Measurements from ENCODE around the gene GRID2. TPM values are rescaled to one million over a fixed set of nuclear protein-coding genes. Genes with fewer than 3 reads are reported as not detected.

Gene GRID2
- total and polyA plus RNA-seq, 8 donors, result 0.39 TPM; not detected in 7

DNA sequence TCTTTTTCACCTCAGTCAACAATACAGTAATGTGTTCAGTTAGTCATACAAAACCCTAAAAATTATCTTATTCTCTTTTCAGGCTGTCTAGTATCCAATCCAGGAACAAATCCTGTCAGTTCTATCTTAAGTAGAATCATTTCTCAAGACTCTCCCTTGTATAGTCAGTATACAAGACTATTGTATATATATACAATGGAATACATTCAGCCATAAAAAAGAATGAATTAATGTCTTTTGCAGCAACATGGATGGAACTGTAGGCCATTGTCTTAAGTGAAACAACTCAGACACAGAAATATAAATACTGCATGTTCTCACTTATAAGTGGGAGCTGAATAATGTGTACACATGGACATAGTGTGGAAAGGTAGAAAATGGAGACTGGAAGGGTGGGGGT is 1023.6 kb downstream of the GRID2 start:
- no peak overlapping the region for H3K27ac ChIP-seq
- intact Hi-C loops (cut with DNase I), result no loop called here
- no peaks in the 10 kb centered on the region for H3K27me3 ChIP-seq
- no peaks in the 10 kb centered on the region for H3K4me1 ChIP-seq
- ATAC-seq (no peak), FAIRE-seq (no peak), DNase-seq (no peak)
- no peak overlapping the region for H3K4me3 ChIP-seq
- no peaks in the 10 kb centered on the region for H3K36me3 ChIP-seq
- no peaks in the 10 kb centered on the region for H3K9me3 ChIP-seq
- TF ChIP-seq, protein P1, sequence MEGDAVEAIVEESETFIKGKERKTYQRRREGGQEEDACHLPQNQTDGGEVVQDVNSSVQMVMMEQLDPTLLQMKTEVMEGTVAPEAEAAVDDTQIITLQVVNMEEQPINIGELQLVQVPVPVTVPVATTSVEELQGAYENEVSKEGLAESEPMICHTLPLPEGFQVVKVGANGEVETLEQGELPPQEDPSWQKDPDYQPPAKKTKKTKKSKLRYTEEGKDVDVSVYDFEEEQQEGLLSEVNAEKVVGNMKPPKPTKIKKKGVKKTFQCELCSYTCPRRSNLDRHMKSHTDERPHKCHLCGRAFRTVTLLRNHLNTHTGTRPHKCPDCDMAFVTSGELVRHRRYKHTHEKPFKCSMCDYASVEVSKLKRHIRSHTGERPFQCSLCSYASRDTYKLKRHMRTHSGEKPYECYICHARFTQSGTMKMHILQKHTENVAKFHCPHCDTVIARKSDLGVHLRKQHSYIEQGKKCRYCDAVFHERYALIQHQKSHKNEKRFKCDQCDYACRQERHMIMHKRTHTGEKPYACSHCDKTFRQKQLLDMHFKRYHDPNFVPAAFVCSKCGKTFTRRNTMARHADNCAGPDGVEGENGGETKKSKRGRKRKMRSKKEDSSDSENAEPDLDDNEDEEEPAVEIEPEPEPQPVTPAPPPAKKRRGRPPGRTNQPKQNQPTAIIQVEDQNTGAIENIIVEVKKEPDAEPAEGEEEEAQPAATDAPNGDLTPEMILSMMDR (IDR thresholded peaks at IDR 0.05), result no peak

DNA sequence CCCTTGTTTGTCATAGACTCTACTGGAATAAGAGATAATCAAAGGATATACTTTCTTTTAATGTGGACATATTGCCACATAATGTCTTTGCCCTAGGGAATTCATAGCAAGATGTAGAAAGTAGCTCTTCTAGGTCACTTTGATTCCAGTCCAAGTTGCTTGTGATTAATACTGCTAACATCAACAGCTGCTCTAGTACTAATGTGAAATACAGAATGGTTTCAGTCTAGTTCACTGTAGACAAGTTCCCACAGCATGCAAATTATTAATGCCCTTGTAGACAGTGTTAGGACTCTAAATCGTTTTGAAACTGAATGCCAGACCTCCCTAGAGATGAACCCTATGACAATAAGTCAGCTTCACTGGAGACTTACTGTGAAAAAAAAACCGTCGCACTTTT is 1030.2 kb downstream of the GRID2 start:
- WGBS, 2 donors, result 37 to 57% methylated on average over 3 of the region's 3 CpGs
- H3K4me1 ChIP-seq, result no peaks in the 10 kb centered on the region
- intact Hi-C loops (cut with DNase I), result no loop called here
- no peaks in the 10 kb centered on the region for H3K27me3 ChIP-seq
- TF ChIP-seq, protein P1 (IDR thresholded peaks at IDR 0.05), result no peak
- ATAC-seq (no peak), FAIRE-seq (no peak), DNase-seq (no peak)
- no peak overlapping the region for H3K27ac ChIP-seq
- H3K4me3 ChIP-seq, result no peak overlapping the region
- H3K36me3 ChIP-seq, result no peaks in the 10 kb centered on the region
- H3K9me3 ChIP-seq, result no peaks in the 10 kb centered on the region

DNA sequence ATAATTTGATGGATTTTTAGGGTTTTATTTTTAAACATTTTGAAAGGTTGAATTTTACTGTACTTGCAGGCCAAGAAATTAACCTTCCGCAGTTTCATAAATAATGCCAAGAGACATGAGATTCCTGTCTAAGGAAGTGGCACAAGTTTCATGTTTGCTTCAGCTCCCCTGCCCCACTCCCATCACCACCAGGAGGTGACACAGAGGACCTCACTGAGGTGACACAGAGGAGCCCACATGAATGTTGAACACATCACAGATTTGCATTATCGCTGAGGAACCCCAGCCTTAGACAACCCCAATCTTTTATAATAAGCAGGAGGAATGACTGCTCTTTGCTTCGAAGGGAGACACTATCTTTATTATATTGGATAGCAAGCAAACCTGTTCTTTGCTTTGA is 1033.4 kb downstream of the GRID2 start:
- ATAC-seq, result no peak
- no peaks in the 10 kb centered on the region for H3K4me1 ChIP-seq
- no peak for DNase-seq
- H3K9me3 ChIP-seq, result no peaks in the 10 kb centered on the region
- TF ChIP-seq, protein P1 (IDR thresholded peaks at IDR 0.05), result no peak
- no peaks in the 10 kb centered on the region for H3K36me3 ChIP-seq
- intact Hi-C loops (cut with DNase I), result no loop called here
- 69 to 91% methylated on average over 3 of the region's 3 CpGs for WGBS, 2 donors
- no peak overlapping the region for H3K4me3 ChIP-seq
- FAIRE-seq, result no peak
- no peak overlapping the region for H3K27ac ChIP-seq
- no peaks in the 10 kb centered on the region for H3K27me3 ChIP-seq

DNA sequence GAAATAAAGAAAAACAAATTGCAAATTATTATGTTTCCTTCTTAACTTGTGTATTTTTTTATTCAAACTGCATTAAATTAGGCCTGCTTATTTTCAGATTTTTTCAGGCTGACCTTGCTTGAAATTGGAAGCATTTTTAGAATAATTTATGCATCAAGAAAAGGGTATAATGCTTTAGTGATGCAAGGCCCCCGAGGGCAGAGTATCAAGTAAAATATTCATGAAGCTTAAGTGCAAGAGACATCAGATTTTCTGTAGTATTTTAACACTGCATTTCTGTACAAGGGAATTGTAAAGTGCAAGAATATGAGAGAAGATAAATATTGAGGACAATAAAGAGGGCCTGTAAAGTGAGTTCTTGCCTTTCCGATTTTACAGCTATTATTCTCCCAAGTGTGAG is 1039.0 kb downstream of the GRID2 start:
- TF ChIP-seq, protein P1 (IDR thresholded peaks at IDR 0.05), result no peak
- no peaks in the 10 kb centered on the region for H3K9me3 ChIP-seq
- no peaks in the 10 kb centered on the region for H3K27me3 ChIP-seq
- no peak overlapping the region for H3K27ac ChIP-seq
- no peak for ATAC-seq
- no peak for DNase-seq
- no peaks in the 10 kb centered on the region for H3K36me3 ChIP-seq
- intact Hi-C loops (cut with DNase I), result no loop called here
- H3K4me1 ChIP-seq, result no peaks in the 10 kb centered on the region
- WGBS, 2 donors, result 65 to 69% methylated on average over 2 of the region's 2 CpGs
- H3K4me3 ChIP-seq, result no peak overlapping the region
- FAIRE-seq, result no peak

DNA sequence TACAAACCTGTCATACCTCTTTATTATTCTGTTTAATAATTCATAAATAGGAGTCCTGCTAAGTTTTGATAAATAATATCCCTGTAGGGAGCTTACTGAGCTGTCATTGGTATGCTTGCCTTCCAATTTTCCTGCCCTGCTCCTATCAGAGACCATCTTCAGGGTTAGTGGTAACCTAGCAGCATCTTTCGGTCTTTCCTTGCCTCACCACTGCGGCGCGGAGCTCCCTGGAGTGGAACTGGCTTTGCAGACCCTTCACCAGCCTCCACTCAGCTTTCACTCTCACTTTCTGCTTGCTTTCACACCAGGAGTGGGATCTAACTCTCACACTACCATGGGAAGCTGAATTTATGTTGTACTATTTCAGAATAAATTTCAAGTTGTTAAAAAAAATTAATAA is 1043.1 kb downstream of the GRID2 start:
- ATAC-seq (no peak), FAIRE-seq (no peak), DNase-seq (no peak)
- 73 to 79% methylated on average over 4 of the region's 4 CpGs for WGBS, 2 donors
- Histone ChIP-seq H3K27ac (no peak overlapping the region), H3K4me1 (no peaks in the 10 kb centered on the region), H3K9me3 (no peaks in the 10 kb centered on the region), H3K4me3 (no peak overlapping the region), H3K36me3 (no peaks in the 10 kb centered on the region), H3K27me3 (no peaks in the 10 kb centered on the region)
- intact Hi-C loops (cut with DNase I), result no loop called here
- TF ChIP-seq, protein P1 (IDR thresholded peaks at IDR 0.05), result no peak
